ENCODE measurements around the gene PRR9.

Gene PRR9

DNA sequence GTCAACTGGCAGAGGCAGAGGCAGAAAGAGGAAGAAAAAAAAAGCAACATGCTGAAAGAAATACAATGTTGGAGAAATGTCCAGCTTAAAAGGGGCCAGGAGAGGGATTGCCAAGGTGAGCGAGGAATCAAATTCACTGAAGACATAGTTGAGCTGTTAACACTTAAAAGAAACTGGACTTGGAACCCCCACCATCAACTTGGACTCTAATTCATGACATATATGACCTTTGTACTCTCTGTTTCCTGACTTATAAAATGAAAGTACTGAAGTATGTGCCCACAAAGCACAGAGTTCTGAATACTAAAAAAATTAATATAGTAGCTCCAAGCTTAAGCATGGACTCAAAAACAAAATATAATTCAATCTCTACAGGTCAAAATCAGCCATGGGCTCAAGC lies 16.1 kb downstream of the PRR9 start:
- DNase-seq (ENCODE audit: low spot score): no peak
- TF ChIP-seq, protein P1, sequence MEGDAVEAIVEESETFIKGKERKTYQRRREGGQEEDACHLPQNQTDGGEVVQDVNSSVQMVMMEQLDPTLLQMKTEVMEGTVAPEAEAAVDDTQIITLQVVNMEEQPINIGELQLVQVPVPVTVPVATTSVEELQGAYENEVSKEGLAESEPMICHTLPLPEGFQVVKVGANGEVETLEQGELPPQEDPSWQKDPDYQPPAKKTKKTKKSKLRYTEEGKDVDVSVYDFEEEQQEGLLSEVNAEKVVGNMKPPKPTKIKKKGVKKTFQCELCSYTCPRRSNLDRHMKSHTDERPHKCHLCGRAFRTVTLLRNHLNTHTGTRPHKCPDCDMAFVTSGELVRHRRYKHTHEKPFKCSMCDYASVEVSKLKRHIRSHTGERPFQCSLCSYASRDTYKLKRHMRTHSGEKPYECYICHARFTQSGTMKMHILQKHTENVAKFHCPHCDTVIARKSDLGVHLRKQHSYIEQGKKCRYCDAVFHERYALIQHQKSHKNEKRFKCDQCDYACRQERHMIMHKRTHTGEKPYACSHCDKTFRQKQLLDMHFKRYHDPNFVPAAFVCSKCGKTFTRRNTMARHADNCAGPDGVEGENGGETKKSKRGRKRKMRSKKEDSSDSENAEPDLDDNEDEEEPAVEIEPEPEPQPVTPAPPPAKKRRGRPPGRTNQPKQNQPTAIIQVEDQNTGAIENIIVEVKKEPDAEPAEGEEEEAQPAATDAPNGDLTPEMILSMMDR (IDR thresholded peaks at IDR 0.05; ENCODE audit: borderline replicate concordance, control extremely low read depth, extremely low read depth, insufficient read depth, missing control alignments): no peak
- in situ Hi-C loops (cut with MboI; ENCODE audit: low sequenced_read_pairs, unreplicated experiment): no loop called here

DNA sequence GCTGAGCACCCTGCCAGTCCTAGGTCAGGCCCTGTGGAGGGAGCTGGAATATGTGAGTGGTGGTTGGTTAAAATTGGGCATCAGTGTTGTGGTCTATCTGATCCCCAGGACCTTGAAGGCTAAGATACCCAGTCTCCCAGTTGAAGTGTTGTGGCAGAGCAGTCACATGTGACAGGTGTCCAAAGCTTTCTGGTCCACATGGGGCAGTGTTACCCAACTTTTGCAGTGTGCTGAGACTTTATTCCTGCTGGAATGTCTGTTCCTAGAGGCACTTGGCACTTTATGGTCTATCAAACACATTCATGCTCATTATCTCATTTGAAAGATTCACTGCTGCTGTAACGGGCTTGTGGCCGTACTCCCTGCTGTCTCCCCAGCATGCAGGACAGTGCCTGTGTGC lies 21.1 kb downstream of the PRR9 start:
- in situ Hi-C loops (cut with MboI; ENCODE audit: low sequenced_read_pairs, unreplicated experiment): no loop called here
- DNase-seq (ENCODE audit: low spot score): no peak
- TF ChIP-seq, protein P1 (IDR thresholded peaks at IDR 0.05; ENCODE audit: borderline replicate concordance, control extremely low read depth, extremely low read depth, insufficient read depth, missing control alignments): no peak

DNA sequence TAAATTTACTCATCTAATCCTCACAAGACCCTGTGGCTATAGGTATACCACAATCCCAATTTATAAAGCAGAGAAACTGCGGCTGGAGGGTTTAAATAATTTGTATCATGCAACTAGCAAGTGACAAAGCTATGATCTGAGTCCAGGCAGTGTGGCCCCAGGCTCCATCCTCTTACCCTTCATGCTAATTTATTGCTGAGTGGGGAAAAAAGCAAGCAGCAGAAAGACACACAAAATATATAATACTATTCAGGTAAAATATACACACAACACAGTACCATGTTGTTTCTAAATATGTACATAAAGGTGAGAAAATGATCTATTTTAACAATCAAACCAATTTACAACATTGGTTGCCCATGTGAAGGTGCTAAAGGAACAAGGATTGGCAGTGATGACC lies 24.8 kb downstream of the PRR9 start:
- no peak for DNase-seq (ENCODE audit: low spot score)
- TF ChIP-seq, protein P1 (IDR thresholded peaks at IDR 0.05; ENCODE audit: borderline replicate concordance, control extremely low read depth, extremely low read depth, insufficient read depth, missing control alignments): no peak
- in situ Hi-C loops (cut with MboI; ENCODE audit: low sequenced_read_pairs, unreplicated experiment): no loop called here

DNA sequence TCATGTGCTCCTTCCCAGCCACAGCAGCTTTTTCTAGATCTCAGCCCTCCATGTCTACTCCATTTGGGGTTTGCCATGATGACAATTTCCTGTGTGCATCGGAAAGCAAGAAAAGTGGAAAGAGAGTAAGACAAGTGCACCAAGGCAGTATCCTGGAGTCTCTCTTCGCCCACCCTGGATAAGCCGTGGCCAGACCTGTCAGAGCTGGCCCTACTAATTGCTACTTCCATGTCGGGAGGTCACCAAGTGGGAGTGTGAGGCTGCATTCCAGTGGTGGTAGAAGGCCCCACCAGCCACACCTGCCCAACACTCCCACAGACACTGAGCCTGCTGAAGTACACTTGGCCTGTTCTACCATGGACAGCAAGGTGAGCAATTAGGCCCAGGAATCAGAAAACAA lies 28.1 kb downstream of the PRR9 start:
- in situ Hi-C loops (cut with MboI; ENCODE audit: low sequenced_read_pairs, unreplicated experiment): no loop called here
- DNase-seq (ENCODE audit: low spot score): no peak
- TF ChIP-seq, protein P1 (IDR thresholded peaks at IDR 0.05; ENCODE audit: borderline replicate concordance, control extremely low read depth, extremely low read depth, insufficient read depth, missing control alignments): no peak

DNA sequence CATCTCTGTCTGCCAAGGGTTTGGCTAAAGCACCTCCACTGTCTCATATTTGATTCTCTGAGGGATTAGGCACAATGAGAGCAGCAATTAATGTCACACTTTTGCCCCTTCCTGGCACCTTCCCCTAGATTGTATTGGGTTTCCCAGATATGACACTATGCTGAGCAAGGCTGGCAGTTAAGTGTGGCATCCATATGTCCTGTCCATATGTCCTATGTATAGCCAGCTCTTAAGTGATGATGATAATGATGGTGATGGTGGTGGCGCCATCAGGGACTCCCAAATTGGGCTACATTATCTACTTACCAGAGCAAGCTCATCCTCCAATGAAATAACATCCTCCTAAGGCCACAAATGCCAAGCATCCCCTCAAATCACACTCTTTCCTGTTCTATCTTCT lies 28.6 kb downstream of the PRR9 start:
- no peak for DNase-seq (ENCODE audit: low spot score)
- TF ChIP-seq, protein P1 (IDR thresholded peaks at IDR 0.05; ENCODE audit: borderline replicate concordance, control extremely low read depth, extremely low read depth, insufficient read depth, missing control alignments): no peak
- in situ Hi-C loops (cut with MboI; ENCODE audit: low sequenced_read_pairs, unreplicated experiment): no loop called here

DNA sequence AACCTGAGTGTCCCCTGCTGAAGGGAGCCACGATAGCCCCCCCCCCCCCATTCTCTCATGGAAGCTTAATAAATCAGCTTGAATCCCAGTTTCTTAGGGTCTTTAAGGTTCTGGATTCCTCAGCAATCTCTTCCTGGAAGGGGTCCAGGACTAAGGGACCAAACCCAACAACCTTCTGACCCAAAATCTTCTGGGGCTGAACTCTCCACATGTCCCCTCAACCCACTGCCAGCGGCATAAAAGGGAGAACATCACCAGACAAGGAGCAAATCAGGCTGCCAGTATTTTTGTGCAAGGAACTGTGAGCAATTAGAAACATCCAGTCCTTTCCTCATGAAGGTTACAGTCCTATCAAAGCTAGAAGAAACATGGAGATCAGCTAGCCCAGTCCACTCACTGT lies 29.4 kb downstream of the PRR9 start:
- DNase-seq (ENCODE audit: low spot score): no peak
- in situ Hi-C loops (cut with MboI; ENCODE audit: low sequenced_read_pairs, unreplicated experiment): no loop called here
- TF ChIP-seq, protein P1 (IDR thresholded peaks at IDR 0.05; ENCODE audit: borderline replicate concordance, control extremely low read depth, extremely low read depth, insufficient read depth, missing control alignments): no peak
